ACC112 (cell line): ENCODE results near the gene FARS2.

Experiments
- H2AFZ ChIP-seq: fragments of 200-600 bp; sonication (generic); one replicate; pipeline ENCODE4 v1.6.0; 2017; ENCODE audit warnings: antibody characterized with exemption, low read length; ENCODE audit not compliant: unreplicated experiment
- H3K27ac ChIP-seq: fragments of 200-600 bp; sonication (generic); 2 replicates; pipeline ENCODE4 v1.5.1; 2014; ENCODE audit warnings: low read depth, mild to moderate bottlenecking, antibody characterized with exemption, low read length, moderate library complexity
- H3K27me3 ChIP-seq: fragments of 200-600 bp; sonication (generic); 2 replicates; pipeline ENCODE4 v1.6.1; 2014; ENCODE audit warnings: mild to moderate bottlenecking, antibody characterized with exemption, low read length, moderate library complexity, mixed read lengths; ENCODE audit not compliant: insufficient read depth
- H3K36me3 ChIP-seq: fragments of 200-600 bp; sonication (generic); 2 replicates; pipeline ENCODE4 v1.6.1; 2016; ENCODE audit warnings: mild to moderate bottlenecking, antibody characterized with exemption, low read length, moderate library complexity, mixed read lengths; ENCODE audit not compliant: insufficient read depth
- H3K4me1 ChIP-seq: fragments of 200-600 bp; sonication (generic); one replicate; pipeline ENCODE4 v1.6.1; 2016; ENCODE audit warnings: low read length, mixed read lengths; ENCODE audit not compliant: insufficient read depth, unreplicated experiment, control insufficient read depth
- H3K4me3 ChIP-seq: fragments of 200-600 bp; sonication (generic); 2 replicates; pipeline ENCODE4 v1.5.1; 2014; ENCODE audit warnings: mild to moderate bottlenecking, low read depth, low read length
- H3K79me2 ChIP-seq: fragments of 200-600 bp; sonication (generic); one replicate; pipeline ENCODE4 v1.6.0; 2016; ENCODE audit warnings: low read length; ENCODE audit not compliant: control insufficient read depth, unreplicated experiment, insufficient read depth

Gene FARS2

DNA sequence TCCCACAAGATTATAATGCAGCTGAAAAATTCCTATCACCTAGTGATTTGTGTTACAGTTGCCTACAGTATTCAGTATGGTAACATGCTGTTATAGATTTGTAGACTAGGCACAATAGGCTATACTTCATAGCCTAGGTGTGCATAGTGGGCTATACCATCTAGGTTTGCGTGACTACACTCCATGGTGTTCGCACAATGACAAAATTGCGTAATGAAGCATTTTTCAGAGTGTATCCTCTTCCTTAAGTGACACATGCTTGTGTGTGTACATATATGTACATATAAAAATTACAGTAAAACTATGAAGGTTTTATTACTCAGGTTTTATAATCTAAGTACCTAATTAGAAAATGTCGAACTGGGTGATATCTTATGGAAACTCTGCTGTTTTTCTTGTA is 133.0 kb downstream of the FARS2 start:
- H3K27me3 ChIP-seq, result no peaks in the 10 kb centered on the region
- no peak overlapping the region for H2AFZ ChIP-seq
- no peaks in the 10 kb centered on the region for H3K36me3 ChIP-seq
- H3K4me3 ChIP-seq, result no peak overlapping the region
- H3K79me2 ChIP-seq, result peaks cover 2% of the 10 kb centered on the region
- H3K27ac ChIP-seq, result no peak overlapping the region
- no peaks in the 10 kb centered on the region for H3K4me1 ChIP-seq

GRCh38 chr6:5395719-5396118 is 134.4 kb downstream of the FARS2 start:
- Histone ChIP-seq H3K27ac (no peak overlapping the region), H3K79me2 (peaks cover 2% of the 10 kb centered on the region), H2AFZ (no peak overlapping the region), H3K4me3 (no peak overlapping the region), H3K27me3 (no peaks in the 10 kb centered on the region), H3K4me1 (no peaks in the 10 kb centered on the region), H3K36me3 (no peaks in the 10 kb centered on the region)

DNA sequence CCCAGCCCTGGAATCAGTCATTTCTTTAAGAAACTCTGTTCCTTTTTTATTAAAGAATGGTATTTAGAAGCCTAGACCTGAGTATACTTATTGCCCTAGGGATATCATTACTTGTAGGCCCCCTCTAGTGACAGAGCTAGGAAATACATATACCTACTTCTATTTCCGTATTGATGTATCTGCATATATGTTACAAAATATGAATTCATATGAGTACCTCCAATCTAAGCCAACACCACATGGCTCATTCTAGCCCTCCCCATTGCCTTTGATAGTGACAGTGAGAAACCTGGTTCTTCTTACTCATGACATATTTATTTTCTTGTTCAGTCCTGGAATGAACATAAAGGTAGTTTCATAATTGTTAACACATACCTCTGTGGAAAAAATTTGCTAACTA is 137.2 kb downstream of the FARS2 start:
- Histone ChIP-seq H3K4me1 (peaks cover under 1% of the 10 kb centered on the region), H3K79me2 (no peaks in the 10 kb centered on the region), H2AFZ (no peak overlapping the region), H3K27ac (no peak overlapping the region), H3K4me3 (no peak overlapping the region), H3K36me3 (no peaks in the 10 kb centered on the region), H3K27me3 (no peaks in the 10 kb centered on the region)

DNA sequence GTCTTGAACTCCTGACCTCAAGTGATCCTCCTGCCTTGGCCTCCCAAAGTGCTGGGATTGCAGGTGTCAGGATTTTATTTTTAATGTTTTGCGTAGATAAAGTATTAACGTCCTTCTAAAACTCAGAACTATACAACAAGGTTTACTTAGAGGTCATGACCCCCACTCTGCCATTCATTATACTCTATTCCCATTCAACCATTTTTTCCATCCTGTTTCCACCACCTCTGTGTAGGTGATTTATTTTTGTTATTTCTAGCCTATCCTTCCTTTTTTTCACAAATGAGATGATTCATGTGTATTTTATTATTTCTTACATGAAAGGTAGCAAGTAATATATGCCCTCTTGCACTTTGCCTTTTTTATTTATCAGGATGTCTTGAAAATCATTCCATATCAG is 138.1 kb downstream of the FARS2 start:
- Histone ChIP-seq H3K4me1 (peaks cover 3% of the 10 kb centered on the region), H3K27me3 (no peaks in the 10 kb centered on the region), H2AFZ (no peak overlapping the region), H3K4me3 (no peak overlapping the region), H3K79me2 (no peaks in the 10 kb centered on the region), H3K36me3 (no peaks in the 10 kb centered on the region), H3K27ac (no peak overlapping the region)

GRCh38 chr6:5401845-5402738 is 140.8 kb downstream of the FARS2 start:
- Histone ChIP-seq H3K79me2 (no peaks in the 10 kb centered on the region), H2AFZ (no peak overlapping the region)

GRCh38 chr6:5403076-5403475 is 141.8 kb downstream of the FARS2 start:
- no peak overlapping the region for H3K4me3 ChIP-seq
- H3K27ac ChIP-seq, result no peak overlapping the region
- H2AFZ ChIP-seq, result no peak overlapping the region

More at GRCh38 chr6:5401845-5402738, 140.8 kb downstream of the FARS2 start:
- Histone ChIP-seq H3K27me3 (no peaks in the 10 kb centered on the region), H3K27ac (no peak overlapping the region), H3K36me3 (no peaks in the 10 kb centered on the region), H3K4me1 (peaks cover 3% of the 10 kb centered on the region), H3K4me3 (no peak overlapping the region)

DNA sequence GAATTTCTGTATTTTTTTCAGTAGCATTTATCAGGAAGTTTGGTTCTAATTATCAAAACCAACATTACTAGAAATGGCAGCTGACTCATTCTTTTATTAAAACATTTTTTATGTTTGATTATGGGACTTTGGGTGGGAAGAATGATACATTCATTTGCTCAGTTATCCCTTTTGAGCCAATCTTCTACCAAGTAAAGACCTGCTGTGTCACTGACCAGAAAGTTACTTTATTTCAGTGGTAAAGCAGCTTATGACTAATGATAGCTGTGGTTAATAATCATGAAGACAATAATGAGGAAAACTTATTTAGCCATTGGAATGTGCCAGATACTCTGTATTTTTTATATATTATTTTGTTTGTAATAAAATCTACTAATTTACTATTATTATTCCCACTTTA is 142.3 kb downstream of the FARS2 start:
- no peak overlapping the region for H2AFZ ChIP-seq
- H3K4me1 ChIP-seq, result peaks cover 3% of the 10 kb centered on the region
- H3K36me3 ChIP-seq, result no peaks in the 10 kb centered on the region
- H3K27ac ChIP-seq, result no peak overlapping the region
- no peaks in the 10 kb centered on the region for H3K79me2 ChIP-seq
- H3K27me3 ChIP-seq, result no peaks in the 10 kb centered on the region
- H3K4me3 ChIP-seq, result no peak overlapping the region

More at GRCh38 chr6:5403076-5403475, 141.8 kb downstream of the FARS2 start:
- Histone ChIP-seq H3K27me3 (no peaks in the 10 kb centered on the region), H3K4me1 (peaks cover 3% of the 10 kb centered on the region), H3K79me2 (no peaks in the 10 kb centered on the region), H3K36me3 (no peaks in the 10 kb centered on the region)

- Histone ChIP-seq H3K27ac (no peak overlapping the region), H3K27me3 (no peaks in the 10 kb centered on the region), H3K79me2 (no peaks in the 10 kb centered on the region), H3K4me3 (no peak overlapping the region), H3K4me1 (peaks cover 3% of the 10 kb centered on the region), H3K36me3 (no peaks in the 10 kb centered on the region), H2AFZ (no peak overlapping the region)
These were observed 144.7 kb downstream of the FARS2 start for GRCh38 chr6:5405976-5406375.

DNA sequence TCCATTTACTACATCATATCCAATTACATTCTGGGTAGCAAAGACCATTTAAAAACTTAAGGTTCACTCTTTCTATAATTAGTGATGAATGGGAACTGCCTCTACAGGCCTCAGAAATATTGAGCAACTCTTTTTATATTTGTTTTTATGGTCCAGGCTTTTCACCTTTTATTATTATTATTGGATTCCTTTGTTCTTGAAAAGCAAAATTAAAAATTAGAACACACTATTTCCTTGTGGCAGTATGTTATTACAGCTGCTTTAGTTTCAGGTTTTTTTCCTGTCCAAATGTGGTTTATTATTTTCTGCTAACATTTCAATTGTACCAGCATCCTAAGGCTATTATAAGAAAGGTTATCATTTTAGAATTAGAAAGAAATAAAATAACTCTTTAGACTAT is 150.1 kb downstream of the FARS2 start:
- Histone ChIP-seq H3K36me3 (no peaks in the 10 kb centered on the region), H3K4me1 (no peaks in the 10 kb centered on the region), H3K27me3 (no peaks in the 10 kb centered on the region), H2AFZ (no peak overlapping the region), H3K27ac (no peak overlapping the region), H3K4me3 (no peak overlapping the region), H3K79me2 (no peaks in the 10 kb centered on the region)

GRCh38 chr6:5412017-5412416 is 150.7 kb downstream of the FARS2 start:
- Histone ChIP-seq H2AFZ (no peak overlapping the region), H3K79me2 (no peaks in the 10 kb centered on the region), H3K27ac (no peak overlapping the region), H3K36me3 (no peaks in the 10 kb centered on the region; the same call in 1 of the 2 replicates), H3K4me3 (no peak overlapping the region), H3K4me1 (no peaks in the 10 kb centered on the region), H3K27me3 (no peaks in the 10 kb centered on the region)

- Histone ChIP-seq H3K27ac (no peak overlapping the region), H3K36me3 (no peaks in the 10 kb centered on the region; the same call in 1 of the 2 replicates), H3K4me3 (no peak overlapping the region), H3K27me3 (no peaks in the 10 kb centered on the region), H3K79me2 (no peaks in the 10 kb centered on the region), H3K4me1 (no peaks in the 10 kb centered on the region), H2AFZ (no peak overlapping the region)
These were observed 151.3 kb downstream of the FARS2 start for GRCh38 chr6:5412663-5413062.
